GM03348 (cell line): ENCODE measurements around the gene MED9.

ENCODE experiments used
- DNase-seq: peaks from one replicate; pipeline ENCODE4 v3.0.0; 2012; ENCODE audit warnings: low spot score

MED9 gene

DNA sequence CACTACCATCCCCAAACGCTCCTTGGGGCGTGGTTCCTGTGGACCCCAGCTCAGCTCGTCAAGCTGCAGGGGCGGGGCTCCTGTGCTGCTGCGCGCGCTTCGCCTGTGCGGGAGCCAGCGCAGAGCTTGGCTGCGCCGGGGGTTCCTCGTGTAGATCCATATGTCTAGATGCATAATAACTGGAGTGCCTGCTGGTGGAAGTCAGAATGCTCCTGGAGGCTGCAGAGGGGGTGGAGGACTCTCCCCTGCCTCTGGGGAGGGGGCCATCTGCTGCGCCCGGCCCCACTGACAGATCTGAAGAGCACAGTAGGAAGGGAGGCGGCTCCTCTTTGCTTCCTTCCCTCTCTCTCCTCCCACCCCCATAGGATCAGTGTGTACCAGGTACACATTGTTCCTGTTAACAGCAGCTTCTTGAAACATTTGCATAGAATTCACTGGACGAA is 14.8 kb downstream of the MED9 start:
- no peak for DNase-seq

DNA sequence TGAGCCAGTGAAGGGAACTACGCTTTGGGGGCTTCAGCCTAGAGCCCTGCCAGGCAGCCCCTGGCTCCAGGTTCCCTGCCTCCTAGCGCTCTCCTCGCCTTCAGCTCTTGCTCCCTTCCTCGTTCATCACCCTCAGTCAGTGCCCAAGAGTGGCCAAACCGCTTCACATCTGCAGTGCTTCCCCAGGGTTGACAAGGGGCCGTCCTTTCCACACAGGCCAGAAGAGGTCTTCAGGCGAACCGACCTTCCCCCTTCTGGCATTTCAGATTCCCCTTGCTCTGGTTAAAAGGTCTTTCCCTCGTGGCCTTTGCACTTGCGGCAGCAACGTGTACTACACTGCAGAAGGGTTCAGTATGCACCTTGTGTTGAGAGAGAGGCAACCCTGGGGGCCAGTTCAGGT is 15.3 kb downstream of the MED9 start:
- no peak for DNase-seq

GRCh38 chr17:17492571-17492970 is 15.8 kb downstream of the MED9 start:
- DNase-seq = no peak

DNA sequence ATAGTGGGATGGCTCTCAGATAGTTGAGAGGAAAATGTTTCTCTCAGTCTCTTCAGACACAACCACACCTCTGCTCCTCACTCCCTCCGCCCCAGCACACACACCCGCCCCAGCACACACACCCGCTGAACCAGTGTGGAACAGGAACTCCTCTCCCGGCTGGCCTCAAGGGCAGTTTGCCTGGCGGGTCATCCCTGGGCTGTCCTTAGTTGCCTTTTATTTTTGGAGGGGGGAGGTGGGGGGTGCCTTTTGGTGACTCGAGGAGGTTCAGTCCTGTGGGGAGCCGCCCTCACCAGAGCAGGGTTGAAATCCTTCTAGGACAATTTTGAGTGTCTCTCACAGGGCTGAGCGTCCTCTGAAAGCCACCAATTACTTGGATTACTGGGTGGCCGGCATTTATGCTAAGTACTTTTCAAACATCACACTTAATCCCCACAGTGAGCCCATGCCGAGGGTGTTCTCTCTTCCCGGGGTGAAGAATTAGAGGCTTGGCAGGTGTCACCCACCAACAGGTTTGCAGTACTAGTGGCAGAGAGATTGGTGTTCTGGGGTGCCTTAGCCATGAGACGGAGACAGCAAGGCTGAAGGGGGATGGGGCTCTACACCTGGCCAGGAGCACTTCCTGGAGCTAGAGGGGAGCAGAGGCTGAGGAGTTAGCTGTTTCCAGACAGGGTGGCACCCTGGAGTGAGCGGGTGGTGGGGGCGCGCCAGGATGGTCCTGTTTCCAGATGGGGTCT is 16.6 kb downstream of the MED9 start:
- no peak for DNase-seq

DNA sequence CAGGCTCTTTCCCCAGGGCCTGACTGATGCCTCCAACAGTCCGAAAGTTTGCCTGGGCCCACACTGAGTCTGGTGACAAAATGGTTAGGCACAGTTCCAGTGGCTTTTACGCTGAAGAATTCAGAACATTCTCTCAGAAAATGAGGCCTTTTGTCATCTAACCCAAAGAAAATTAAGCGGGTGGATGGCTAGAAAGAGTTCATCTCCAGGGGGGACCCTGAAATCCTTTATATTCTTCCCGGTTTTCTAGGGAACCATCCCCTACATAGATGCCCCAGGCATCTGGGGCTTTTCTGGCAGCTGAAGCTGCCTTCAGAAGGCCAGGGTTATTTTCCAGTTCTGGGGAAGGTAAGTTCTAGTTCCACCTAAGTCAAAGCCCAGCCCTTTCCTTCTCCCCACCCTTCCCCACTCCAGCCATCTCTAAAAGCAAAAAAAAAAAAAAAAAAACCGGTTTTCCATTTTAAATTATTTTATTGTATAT is 17.2 kb downstream of the MED9 start:
- DNase-seq = no peak

GRCh38 chr17:17494499-17494869 is 17.7 kb downstream of the MED9 start:
- DNase-seq = no peak

DNA sequence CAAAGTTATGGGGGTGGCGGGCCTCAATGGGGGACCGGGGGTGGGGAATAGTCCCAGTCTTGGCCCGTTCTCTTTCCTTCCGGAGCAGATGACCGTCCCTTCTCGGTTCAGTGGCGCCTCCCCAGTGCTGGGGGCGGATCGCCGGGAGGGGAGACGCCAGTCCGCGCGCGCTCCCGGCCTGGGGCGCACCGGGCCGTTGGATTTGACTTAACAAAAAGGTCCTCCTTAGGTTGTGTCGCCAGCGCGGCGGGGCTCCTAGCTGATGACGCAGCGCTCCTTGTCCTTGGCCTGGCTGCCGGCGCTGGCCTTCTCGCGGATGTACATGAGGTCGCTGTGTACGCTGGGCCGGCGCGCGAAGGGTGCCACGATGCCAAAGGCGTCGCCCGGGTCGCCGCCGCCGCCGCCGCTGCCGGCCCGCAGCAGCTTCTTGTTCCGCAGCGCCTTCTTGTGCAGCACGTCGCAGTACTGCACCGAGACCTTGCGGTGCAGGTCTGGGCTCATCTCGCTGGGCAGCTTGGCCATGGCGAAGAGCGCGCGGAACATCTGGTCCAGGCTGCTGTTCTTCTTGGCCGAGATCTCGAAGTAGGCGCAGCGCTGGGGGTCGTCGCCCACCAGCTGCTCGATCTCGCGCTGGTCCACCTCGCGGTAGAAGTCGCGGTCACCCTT is 18.2 kb downstream of the MED9 start:
- DNase-seq = peak; percentile 43

DNA sequence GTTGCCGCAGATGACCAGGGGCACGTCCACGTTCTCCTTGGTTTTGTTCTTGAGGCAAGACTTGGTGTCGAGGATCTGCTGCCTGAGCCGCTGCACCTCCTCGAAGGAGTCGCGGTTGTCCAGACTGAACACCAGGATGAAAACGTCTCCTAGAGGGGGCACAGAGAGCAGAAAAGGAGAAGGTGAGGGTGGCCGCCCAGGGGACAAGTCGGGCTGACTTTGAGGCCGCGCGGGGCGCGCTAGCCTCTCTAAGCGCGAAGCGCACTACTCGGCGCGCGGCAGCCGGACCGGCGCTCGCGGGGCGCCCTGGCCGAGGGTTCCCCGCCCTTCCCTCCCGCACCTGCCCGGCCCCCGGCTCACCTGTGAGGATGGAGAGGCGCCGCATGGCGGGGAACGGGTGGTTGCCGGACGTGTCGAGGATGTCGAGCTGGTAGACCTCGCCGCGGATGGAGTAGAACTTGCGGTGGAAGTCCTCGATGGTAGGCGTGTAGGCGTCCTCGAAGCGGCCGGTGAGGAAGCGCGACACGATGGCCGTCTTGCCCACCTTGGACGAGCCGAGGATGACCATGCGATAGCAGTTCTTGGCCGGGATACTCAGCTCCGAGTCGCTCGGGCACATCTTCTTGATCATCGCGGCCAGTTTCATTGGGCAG is 18.9 kb downstream of the MED9 start:
- DNase-seq = peak; percentile 33

DNA sequence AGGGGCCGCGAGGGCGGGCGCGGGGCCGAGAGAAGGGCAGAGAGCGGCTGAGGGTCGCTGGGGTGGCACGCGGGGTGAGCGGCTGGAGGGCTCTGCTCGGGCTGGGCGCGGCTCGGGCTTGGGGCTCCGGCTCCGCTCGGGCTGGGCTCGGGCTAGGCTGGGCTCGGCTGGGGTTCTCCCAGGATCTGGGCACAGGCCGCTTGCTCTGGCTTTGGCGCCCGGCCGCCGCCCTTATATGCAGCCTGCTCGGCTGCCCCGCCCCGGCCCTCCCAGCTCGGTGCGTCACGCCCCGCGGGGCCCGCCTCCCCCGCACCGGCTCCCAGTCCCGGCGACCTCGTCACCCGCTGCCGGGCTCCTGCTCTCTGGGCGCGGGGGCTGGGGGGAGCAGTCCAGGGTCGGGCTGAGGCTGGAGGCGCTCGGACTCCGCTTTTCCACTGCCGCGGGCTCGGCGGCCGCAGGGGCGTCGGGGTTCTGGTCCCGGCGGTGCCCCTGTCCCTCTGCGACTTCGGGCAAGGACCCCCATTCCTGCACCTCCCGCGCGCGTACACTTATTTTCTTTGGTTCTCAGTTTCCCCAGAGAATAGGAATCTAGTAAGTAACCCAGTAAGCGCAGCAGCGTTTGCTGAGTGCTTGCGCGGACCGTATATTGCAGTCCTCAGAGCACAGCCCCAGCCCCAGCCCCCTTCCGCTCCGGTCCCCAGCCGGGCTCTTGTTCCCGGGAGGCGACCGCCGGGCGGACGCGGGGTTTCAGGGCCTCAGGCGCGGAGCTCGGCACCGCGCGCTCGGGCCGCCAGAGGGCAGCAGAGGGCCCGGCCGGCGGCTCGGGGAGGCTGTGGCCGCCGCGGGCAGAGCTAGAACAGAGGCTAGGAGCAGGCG is 19.6 kb downstream of the MED9 start, which contains the start of gene RASD1:
Gene RASD1 (minus strand): TSS at position 207 of the 876 bp plus-strand sequence. CDS start 214 bp downstream, outside the sequence.
- peak; percentile 99 for DNase-seq

DNA sequence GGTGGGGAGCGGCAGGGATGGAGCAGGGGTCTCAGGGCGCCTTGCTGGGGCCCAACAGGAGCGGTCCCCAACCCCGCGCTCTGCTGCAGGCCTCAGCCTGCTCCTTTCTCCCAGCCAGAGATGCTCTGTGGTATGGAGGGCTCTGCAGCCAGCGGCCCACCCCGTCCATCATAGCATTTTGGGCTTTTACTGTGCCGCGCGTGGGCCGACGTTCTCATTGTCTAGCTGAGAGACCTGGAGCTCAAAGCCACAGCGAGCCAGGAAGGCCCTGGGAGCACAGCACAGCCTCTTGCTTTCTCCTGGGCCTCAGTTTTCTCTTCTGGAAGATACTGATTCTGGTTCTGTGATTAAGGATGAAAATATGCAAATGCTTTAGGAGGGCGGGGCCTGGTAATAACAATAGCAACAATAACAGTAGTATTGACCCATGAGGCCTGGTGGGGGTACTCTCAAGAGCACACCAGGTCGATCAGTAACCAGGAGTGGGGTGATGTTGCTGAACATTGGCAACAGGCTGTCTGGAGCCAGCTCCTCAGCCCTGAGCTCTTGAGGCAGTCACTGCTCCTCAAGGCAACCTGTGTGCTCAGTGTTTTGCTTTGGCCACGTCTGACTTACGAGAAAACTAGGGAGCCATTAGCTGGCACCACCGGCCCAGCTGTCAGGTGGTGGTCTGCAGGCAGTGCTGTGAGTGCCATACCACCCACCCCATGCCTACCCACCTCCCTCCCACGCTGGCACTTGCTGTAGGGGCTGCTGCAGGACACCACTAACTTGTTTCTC is 20.5 kb downstream of the MED9 start:
- no peak for DNase-seq

- no peak for DNase-seq
Measured at GRCh38 chr17:17497845-17498520, 21.2 kb downstream of the MED9 start.

DNA sequence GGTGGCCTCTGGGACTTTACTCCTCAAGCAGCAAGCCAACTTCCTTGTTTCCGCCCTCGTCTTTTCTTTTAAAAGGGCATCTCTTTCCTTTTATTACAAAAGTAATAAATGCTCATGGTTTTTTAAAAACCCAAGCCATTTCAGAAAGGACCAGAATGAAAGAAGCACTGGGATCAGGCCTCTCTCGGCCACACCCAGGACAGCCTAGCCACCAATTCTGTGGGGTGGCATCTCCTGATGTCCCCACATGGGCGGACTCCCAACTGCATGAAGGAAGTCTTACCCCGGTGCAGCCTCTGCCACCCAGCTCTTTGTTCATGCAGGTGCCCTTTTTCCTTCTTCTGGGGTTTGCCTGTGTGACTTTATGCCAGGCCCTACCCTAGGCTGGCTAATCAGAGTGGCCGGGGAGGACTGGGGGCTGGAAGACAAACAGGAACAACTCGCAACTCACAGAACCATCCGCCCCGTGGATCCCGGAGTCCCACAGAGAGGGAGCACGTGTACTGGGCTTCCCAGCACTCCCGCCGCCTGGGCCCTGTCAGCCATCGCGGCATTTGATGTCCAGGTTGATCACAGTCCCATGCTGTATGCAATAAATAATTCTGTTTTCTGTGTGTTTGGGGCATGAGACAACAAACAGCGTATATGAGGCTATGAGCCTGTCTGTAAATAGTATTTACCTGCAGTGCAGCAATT is 22.0 kb downstream of the MED9 start:
- DNase-seq = no peak

- no peak for DNase-seq
Measured at GRCh38 chr17:17499402-17500145, 22.8 kb downstream of the MED9 start.

GRCh38 chr17:17500999-17501605 is 24.3 kb downstream of the MED9 start:
- no peak for DNase-seq

- no peak for DNase-seq
Measured at GRCh38 chr17:17502741-17503565, 26.2 kb downstream of the MED9 start.

DNA sequence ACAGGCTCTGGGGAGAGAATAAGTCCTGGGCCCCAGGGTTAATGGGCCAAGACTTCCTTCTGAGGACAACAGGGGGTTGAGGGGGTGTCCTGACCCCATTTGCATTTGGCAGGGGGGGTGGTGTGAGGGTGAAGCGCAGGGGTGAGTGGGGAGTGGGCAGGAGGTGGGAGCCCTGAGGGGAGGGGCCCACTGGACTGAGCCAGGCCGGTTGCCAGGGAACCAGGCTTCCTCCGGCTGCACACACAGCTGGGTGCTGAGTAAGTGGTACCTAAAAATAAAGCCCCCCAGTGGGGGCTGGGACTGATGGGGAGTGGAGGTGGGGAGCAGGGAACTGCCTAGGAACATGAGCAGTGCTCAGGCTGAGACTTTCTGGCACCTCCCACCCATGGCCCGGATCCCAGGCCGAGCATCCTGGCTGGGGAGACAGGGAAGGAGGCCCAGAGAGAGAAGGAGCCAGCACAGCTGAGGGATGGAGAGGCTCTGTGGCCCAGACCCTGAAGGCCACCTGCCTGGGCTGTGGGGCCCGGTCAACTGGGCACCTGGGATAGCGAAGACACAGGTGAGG is 26.8 kb downstream of the MED9 start:
- DNase-seq = no peak

GRCh38 chr17:17504341-17505140 is 27.7 kb downstream of the MED9 start:
- DNase-seq = no peak
